Activated CD8-positive, alpha-beta T cell treated with anti-CD3 and anti-CD28 coated beads for 36 hours (primary cell): ENCODE results near the gene KRTAP10-3. TPM values are rescaled to one million over a fixed set of nuclear protein-coding genes. Genes with fewer than 3 reads are reported as not detected.

Source experiments
- ATAC-seq: fragments of 200-7000 bp; cut with Tn5 transposase; one replicate; pipeline ENCODE4 v1.10.0; 2021; ENCODE audit warnings: mild to moderate bottlenecking, moderate library complexity
- CTCF ChIA-PET: fragments of 350-600 bp; sonication (Branson Sonifier 250); formaldehyde crosslinking; loops from one replicate; lab custom pipeline; 2021; ENCODE audit warnings: antibody characterized with exemption; lab: Charles Lee
- POLR2A ChIA-PET: fragments of 350-600 bp; sonication (Branson Sonifier 250); formaldehyde crosslinking; loops from one replicate; lab custom pipeline; 2021; ENCODE audit warnings: antibody characterized with exemption; lab: Charles Lee
- DNase-seq: peaks from one replicate; pipeline ENCODE4 v3.0.0-alpha.2; 2020
- H3K27ac Mint-ChIP-seq: one replicate; pipeline ENCODE4 v1.8.0; 2021; ENCODE audit warnings: mild to moderate bottlenecking, mixed read lengths
- H3K27me3 Mint-ChIP-seq: one replicate; pipeline ENCODE4 v1.8.0; 2021; ENCODE audit warnings: mixed read lengths
- H3K36me3 Mint-ChIP-seq: one replicate; pipeline ENCODE4 v1.8.0; 2021; ENCODE audit warnings: low read depth, mixed read lengths
- H3K4me1 Mint-ChIP-seq: one replicate; pipeline ENCODE4 v1.8.0; 2021; ENCODE audit warnings: low read depth, mixed read lengths
- H3K4me3 Mint-ChIP-seq: one replicate; pipeline ENCODE4 v1.8.0; 2021; ENCODE audit warnings: mild to moderate bottlenecking, moderate library complexity, mixed read lengths
- H3K9me3 Mint-ChIP-seq: one replicate; pipeline ENCODE4 v1.8.0; 2021; ENCODE audit warnings: mixed read lengths
- intact Hi-C: fragments of 100-400 bp; cut with micrococcal nuclease; formaldehyde crosslinking; loops from one replicate; pipeline ENCODE4 v1.10.0; 2022
- total RNA-seq, 2 experiments: library from RNA; stranded (reverse); gene quantifications; one replicate each; pipeline ENCODE4 v1.2.3, GENCODE V29; 2021
- TF ChIP-seq, protein P1 (sequence below): fragments of 200-600 bp; IDR thresholded peaks from one replicate; pipeline ENCODE4 v1.8.0; 2022; ENCODE audit warnings: antibody characterized with exemption, mild to moderate bottlenecking

KRTAP10-3 gene
- total RNA-seq, 2 experiments from 2014 or later: not detected

DNA sequence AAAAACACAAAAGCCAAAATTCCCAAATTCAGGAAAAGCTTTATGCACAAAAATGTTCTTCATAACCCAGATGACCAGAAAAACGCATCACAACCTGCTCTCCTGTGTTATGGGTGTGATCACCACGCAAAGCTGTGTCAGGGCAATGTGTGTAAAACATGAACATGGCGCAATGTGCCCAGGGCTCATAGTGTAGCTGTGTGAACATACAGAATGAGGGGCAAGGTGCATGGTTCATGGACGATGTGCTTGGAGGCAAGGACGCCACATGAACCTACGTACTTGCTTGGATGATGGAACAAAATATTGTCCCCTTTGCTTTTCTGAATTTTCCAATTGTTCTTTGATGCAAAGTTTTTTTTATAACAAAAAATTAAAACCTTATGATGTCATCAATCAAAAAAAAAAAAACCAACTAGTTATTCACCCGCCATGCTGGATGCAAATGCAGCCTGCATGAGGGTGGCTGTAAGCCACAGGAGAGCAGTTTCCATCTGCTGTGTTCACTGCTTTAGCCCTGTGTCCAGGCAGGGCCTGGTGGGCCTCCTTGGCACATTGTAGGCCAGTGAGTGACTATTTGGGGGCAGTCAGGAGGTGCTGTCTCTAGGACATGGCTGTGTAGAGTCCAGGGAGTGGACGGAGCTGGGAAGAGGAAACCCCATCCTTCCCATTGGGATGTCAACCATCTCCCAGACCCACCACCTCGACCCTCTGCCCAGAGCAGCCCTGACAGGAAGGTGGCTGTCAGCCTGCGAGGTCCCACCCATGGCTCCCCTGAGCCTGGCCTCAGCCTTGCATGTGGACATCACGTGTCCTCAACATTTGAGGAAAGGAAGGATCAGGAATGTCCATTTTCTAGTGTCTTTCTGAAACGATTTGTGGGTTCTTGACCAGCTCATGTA is 32.2 kb downstream of the KRTAP10-3 start:
- Mint-ChIP-seq H3K4me3 (no peak overlapping the region), H3K9me3 (no peaks in the 10 kb centered on the region), H3K27ac (no peak overlapping the region), H3K4me1 (no peaks in the 10 kb centered on the region), H3K36me3 (no peaks in the 10 kb centered on the region), H3K27me3 (no peaks in the 10 kb centered on the region)
- DNase-seq (no peak), ATAC-seq (no peak)
- POLR2A ChIA-PET: no interaction called here
- CTCF ChIA-PET: interaction anchor here (1.2 kb wide), 1 partner anchor 16 kb away, joined by 3 read pairs; no protein-coding TSS in a partner anchor
- TF ChIP-seq, protein P1, sequence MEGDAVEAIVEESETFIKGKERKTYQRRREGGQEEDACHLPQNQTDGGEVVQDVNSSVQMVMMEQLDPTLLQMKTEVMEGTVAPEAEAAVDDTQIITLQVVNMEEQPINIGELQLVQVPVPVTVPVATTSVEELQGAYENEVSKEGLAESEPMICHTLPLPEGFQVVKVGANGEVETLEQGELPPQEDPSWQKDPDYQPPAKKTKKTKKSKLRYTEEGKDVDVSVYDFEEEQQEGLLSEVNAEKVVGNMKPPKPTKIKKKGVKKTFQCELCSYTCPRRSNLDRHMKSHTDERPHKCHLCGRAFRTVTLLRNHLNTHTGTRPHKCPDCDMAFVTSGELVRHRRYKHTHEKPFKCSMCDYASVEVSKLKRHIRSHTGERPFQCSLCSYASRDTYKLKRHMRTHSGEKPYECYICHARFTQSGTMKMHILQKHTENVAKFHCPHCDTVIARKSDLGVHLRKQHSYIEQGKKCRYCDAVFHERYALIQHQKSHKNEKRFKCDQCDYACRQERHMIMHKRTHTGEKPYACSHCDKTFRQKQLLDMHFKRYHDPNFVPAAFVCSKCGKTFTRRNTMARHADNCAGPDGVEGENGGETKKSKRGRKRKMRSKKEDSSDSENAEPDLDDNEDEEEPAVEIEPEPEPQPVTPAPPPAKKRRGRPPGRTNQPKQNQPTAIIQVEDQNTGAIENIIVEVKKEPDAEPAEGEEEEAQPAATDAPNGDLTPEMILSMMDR: no peak
- intact Hi-C loops: no loop called here

- TF ChIP-seq, protein P1: no peak
- POLR2A ChIA-PET: no interaction called here
- intact Hi-C loops: no loop called here
- Mint-ChIP-seq H3K27me3 (no peaks in the 10 kb centered on the region), H3K27ac (no peak overlapping the region), H3K4me1 (no peaks in the 10 kb centered on the region), H3K9me3 (no peaks in the 10 kb centered on the region), H3K4me3 (no peak overlapping the region), H3K36me3 (no peaks in the 10 kb centered on the region)
- CTCF ChIA-PET: no interaction called here
- ATAC-seq (no peak), DNase-seq (no peak)
Observed at GRCh38 chr21:44525391-44526095, 33.1 kb downstream of the KRTAP10-3 start.

- no peaks in the 10 kb centered on the region for H3K4me1 Mint-ChIP-seq
- no peaks in the 10 kb centered on the region for H3K27me3 Mint-ChIP-seq
- TF ChIP-seq, protein P1: no peak
- H3K27ac Mint-ChIP-seq: no peak overlapping the region
- H3K9me3 Mint-ChIP-seq: no peaks in the 10 kb centered on the region
- intact Hi-C loops: no loop called here
- no peak for DNase-seq
- CTCF ChIA-PET: no interaction called here
- ATAC-seq: no peak
- no peak overlapping the region for H3K4me3 Mint-ChIP-seq
- POLR2A ChIA-PET: interaction anchor here (0.7 kb wide), 1 partner anchor 214 kb away, joined by 3 read pairs; no protein-coding TSS in a partner anchor
- H3K36me3 Mint-ChIP-seq: no peaks in the 10 kb centered on the region
Observed at GRCh38 chr21:44524414-44525371, 33.9 kb downstream of the KRTAP10-3 start.

- TF ChIP-seq, protein P1: no peak
- H3K36me3 Mint-ChIP-seq: no peaks in the 10 kb centered on the region
- H3K4me3 Mint-ChIP-seq: no peak overlapping the region
- no peaks in the 10 kb centered on the region for H3K4me1 Mint-ChIP-seq
- H3K27me3 Mint-ChIP-seq: no peaks in the 10 kb centered on the region
- H3K9me3 Mint-ChIP-seq: no peaks in the 10 kb centered on the region
- ATAC-seq: no peak
- no peak for DNase-seq
- POLR2A ChIA-PET: no interaction called here
- CTCF ChIA-PET: no interaction called here
- intact Hi-C loops: no loop called here
- H3K27ac Mint-ChIP-seq: no peak overlapping the region
Observed at GRCh38 chr21:44523567-44524413, 34.8 kb downstream of the KRTAP10-3 start.
